ENCODE data around the gene WDR37.
"Not testable (repeated sequence)": the region's sequence is repeated elsewhere in the genome, so short reads cannot be mapped to it uniquely, and the experiment has no call there.

WDR37 gene

GRCh38 chr10:1153251-1153763, 97.1 kb downstream of the WDR37 start:
- no peak for DNase-seq (ENCODE audit: low read depth)

GRCh38 chr10:1153805-1154351, 97.7 kb downstream of the WDR37 start:
- no peak for DNase-seq (ENCODE audit: low read depth)

GRCh38 chr10:1154531-1155295, 98.5 kb downstream of the WDR37 start:
- no peak for DNase-seq (ENCODE audit: low read depth)

- no peak for DNase-seq (ENCODE audit: low read depth)
These were observed 99.8 kb downstream of the WDR37 start for GRCh38 chr10:1155791-1156615.

GRCh38 chr10:1156616-1156886, 100.4 kb downstream of the WDR37 start:
- DNase-seq (ENCODE audit: low read depth): no peak

GRCh38 chr10:1156921-1157614, 100.9 kb downstream of the WDR37 start:
- no peak for DNase-seq (ENCODE audit: low read depth)

GRCh38 chr10:1157615-1157933, 101.4 kb downstream of the WDR37 start:
- DNase-seq (ENCODE audit: low read depth): no peak

- no peak for DNase-seq (ENCODE audit: low read depth)
These were observed 101.9 kb downstream of the WDR37 start for GRCh38 chr10:1158066-1158465.

- not testable (repeated sequence) for DNase-seq (ENCODE audit: low read depth)
These were observed 102.4 kb downstream of the WDR37 start for GRCh38 chr10:1158536-1158935.

- DNase-seq (ENCODE audit: low read depth): no peak
These were observed 103.2 kb downstream of the WDR37 start for GRCh38 chr10:1159131-1160061.

- DNase-seq (ENCODE audit: low read depth): no peak
These were observed 104.6 kb downstream of the WDR37 start for GRCh38 chr10:1160561-1161314.

GRCh38 chr10:1161315-1161673, 105.1 kb downstream of the WDR37 start:
- not testable (repeated sequence) for DNase-seq (ENCODE audit: low read depth)

- DNase-seq (ENCODE audit: low read depth): no peak
These were observed 106.5 kb downstream of the WDR37 start for GRCh38 chr10:1162481-1163203.

- no peak for DNase-seq (ENCODE audit: low read depth)
These were observed 107.0 kb downstream of the WDR37 start for GRCh38 chr10:1163204-1163660.

GRCh38 chr10:1163831-1164230, 107.6 kb downstream of the WDR37 start:
- no peak for DNase-seq (ENCODE audit: low read depth)

GRCh38 chr10:1166101-1166827, 110.1 kb downstream of the WDR37 start:
- DNase-seq (ENCODE audit: low read depth): no peak

- no peak for DNase-seq (ENCODE audit: low read depth)
These were observed 110.7 kb downstream of the WDR37 start for GRCh38 chr10:1166828-1167275.

- DNase-seq (ENCODE audit: low read depth): no peak
These were observed 112.6 kb downstream of the WDR37 start for GRCh38 chr10:1168763-1169162.

- no peak for DNase-seq (ENCODE audit: low read depth)
These were observed 113.2 kb downstream of the WDR37 start for GRCh38 chr10:1169186-1169885.

Measured in T-helper 22 cell (primary cell).